ENCODE results near the gene H3-3A.

H3-3A gene

GRCh38 chr1:226116673-226117072, 54.2 kb downstream of the H3-3A start:
- no peak for DNase-seq

- DNase-seq: no peak
Measured at GRCh38 chr1:226117330-226117729, 54.8 kb downstream of the H3-3A start.

DNA sequence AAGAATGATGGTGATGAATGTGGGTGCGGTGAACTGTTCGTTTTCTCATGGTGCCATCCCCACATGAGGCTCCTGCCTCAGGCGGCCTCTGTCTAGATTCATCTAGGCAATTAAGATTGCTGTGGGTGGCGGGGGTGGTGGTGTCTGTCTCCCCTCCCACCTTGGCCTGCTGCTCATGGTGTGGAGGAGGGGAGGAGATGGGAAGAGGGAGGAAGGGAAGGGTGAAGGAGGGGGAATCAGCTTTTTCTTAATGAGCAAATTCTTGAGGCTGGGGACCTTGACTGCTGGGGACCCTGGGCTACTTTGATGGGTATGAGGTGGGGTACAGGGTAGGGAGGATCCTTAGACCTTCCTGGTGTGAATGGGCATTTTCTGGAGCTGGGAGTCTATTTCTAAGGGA, 55.8 kb downstream of the H3-3A start:
- no peak for DNase-seq

DNA sequence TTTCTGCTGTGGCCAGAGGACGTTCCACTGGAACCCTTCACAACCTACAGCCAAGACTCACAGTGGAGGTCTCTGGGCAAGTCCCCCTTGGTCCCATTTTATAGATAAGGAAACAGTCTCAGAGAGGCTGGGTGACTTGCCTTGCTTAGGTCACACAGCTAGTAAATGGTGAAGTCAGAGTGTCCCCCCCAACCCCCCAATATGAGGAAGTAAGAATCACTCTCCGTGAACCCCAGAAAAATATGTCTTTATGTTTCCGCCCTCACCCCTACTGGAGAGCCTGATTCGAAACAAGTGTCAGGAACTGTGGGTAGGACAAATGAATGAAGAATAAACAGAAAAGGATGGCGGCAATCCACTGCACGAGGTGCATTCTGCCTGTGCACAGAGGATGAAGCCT, 56.7 kb downstream of the H3-3A start:
- no peak for DNase-seq

- no peak for DNase-seq
Measured at GRCh38 chr1:226120398-226120797, 57.9 kb downstream of the H3-3A start.

DNA sequence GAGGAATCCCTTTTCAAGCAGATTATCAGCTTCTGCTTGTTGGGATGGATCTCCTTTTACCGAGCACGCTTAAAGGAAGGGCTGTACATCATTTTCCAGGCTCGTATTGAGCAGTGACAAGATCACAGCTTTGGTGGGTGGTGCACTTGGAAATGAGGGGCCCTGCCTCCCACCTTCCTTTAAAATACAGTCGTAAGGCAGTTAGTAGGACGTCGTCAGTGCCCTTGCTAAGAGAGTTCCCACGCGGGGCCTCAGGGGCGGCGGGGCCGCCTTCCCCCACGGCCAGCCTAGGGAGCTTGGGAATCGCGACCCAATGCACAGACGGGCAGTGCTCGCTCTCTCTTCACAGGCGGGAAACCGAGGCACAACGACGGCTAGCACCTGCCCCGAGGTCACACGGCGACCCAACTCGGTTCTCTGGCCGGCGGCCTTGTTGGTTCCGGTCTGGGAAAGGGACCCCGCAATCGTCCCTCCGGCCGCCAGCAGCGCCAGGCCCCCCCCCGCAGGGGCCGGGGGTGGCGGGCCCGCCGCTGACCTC, 58.6 kb downstream of the H3-3A start:
- no peak for DNase-seq

All from NCI-H1436 (cell line).